H4 (cell line): ENCODE measurements around the gene SLC25A47. TPM values are rescaled to one million over a fixed set of nuclear protein-coding genes. Genes with fewer than 3 reads are reported as not detected.

Source experiments
- DNase-seq: peaks from one replicate; pipeline ENCODE4 v3.0.0-alpha.2; 2015; ENCODE audit warnings: low spot score
- total RNA-seq: library from RNA; depleted of rRNA; stranded (reverse); fragments of >200 nt; shearing (Covaris generic); gene quantifications from 2 replicates; pipeline ENCODE4 v1.2.3, GENCODE V29; 2014

The SLC25A47 gene
- total RNA-seq, 1 experiment from 2014 or later: not detected

DNA sequence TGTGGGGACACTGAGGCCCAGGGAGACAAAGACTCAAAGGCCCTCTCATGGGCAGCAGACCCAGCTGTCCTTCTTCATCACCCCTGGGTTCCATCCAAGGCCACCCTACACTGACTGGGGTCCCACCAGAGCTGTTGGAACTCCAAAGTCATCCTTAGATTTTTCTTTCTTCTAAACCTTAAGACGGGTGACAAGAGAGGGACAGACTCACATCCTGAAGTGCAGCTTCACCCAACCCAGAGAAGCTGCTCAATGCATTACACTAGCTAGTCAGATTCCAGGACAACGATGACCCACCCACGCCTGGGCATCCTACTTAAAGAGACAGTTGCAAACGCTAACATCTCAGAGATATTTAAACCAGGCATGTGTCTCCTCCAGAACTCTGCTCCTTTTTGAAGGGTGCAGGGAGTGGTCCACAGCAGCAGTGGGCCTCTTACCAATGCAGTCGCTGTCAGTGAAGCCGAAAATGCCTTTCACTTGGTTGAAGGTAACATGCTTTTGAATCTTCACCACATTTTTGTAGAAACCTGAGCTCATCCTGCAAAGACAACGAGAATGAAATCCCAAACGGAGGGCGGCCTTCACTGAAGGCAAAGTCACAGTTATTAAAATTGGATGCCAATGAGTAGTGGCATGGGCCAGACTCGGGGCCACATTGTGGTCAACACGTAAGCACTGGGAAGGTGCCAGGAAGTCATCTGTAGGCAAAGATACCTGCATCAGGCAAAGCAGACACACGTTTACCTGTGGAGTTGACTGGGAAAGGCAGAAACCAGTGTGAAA lies 23.4 kb downstream of the SLC25A47 start:
- no peak for DNase-seq

DNA sequence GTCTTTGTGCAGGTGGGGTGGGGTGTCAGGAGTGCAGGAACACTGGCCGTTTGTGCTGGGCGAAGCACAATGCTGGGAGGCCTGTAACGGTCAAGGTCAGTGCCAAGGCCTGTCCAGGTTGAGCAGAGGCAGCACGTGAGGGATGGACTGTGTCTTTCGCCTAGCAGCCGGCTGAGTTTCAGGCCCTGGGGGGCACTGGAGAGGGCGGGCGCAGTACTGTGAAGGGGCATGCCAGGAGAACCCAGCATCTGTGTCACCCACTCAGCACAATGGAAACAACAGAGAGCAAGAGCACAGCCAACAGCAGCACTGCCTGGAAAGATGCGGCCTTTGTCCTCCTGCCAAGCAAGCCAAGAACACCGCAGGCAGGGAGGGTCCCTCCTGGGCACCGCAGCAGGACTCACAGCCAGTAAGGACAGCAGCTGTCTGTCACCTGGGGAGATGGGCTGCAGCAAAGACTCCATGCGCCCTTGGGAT lies 25.2 kb downstream of the SLC25A47 start:
- no peak for DNase-seq

DNA sequence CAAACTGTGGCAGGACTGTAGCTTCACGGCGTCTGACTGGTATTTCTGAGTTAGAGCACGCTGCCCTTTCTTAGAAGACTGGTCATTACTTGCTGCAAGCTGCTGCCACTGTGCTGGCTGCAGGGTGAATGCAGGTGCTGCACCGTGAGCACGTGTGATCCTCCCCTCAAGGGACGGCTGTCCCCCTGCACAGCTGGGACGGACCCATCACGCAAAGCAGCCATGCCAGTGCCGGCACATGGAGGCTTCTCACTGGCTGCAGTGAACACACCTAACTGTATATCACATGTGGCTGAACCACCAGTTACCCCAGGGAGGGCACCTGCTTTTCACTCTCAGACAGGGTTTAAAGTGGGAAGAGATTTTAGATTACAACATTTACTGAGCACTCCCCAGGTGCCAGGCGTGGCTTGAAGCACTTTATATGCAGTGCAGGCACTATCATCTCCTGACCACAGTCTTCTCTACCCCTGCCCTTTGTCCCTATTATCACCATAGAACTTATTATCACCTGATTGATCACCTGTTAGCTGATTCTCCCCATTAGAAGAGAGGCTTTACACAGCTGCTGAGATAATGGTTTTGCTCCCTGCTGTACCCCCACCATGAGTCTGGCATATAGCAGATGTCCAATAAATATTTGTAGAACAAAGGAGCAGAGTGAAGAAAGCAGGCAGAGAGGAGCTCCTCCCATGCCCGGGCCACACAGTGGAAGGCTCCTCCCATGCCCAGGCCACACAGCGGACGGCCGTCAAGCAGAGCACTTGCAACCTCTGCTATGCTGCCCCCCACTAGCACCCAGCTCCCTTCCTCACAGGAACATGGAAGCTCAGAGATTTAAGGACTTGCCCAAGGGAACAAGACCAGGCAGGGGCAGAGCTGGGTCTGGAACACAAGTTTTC lies 25.9 kb downstream of the SLC25A47 start:
- DNase-seq: no peak

DNA sequence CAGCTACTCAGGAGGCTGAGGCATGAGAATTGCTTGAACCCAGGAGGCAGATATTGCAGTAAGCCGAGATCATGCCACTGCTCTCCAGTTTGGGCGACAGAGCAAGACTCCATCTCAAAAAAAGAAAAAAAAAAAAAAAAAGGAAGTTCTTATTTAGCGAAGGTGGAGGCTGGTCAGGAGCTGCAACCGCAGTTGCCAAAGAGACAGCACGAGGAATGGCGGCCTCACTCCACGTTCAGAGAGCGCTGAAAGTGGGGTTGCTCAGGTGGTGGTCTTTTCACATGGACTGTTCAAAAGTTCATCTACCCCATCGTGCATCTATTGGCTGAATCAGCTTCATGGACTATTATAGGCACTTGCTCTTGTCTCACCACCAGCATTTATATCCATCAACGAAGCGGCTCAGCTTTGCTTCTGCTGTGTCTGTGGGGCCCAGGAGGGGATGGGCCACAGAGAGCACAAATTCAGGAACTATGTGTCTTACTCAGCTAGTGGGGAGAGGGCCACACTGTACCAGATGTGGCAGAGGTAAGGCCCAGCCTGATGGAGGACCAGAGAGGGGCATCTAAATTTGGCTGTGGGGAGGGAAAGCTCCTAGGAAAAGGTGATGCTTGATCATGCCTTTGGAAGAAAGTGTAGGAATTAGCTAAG lies 27.3 kb downstream of the SLC25A47 start:
- no peak for DNase-seq

DNA sequence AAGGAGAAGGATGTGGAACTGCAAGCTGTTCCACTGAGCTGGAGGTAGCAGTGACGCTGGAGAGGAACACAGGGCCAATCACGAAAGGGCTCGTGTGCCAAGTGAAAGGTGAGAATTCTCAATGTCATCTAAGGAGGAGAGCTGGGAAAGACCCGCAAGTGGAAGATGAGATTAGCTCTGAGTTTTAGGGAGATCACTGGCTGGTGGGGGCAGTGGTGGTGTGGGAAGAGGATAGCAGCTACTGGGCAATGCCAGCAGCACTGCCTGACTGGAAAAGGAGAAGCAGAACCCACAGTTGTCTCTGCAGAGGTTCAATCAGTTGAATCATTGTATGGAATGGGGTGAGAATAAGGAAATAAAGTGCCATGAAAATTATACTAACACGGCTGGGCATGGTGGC lies 27.8 kb downstream of the SLC25A47 start:
- DNase-seq: no peak

DNA sequence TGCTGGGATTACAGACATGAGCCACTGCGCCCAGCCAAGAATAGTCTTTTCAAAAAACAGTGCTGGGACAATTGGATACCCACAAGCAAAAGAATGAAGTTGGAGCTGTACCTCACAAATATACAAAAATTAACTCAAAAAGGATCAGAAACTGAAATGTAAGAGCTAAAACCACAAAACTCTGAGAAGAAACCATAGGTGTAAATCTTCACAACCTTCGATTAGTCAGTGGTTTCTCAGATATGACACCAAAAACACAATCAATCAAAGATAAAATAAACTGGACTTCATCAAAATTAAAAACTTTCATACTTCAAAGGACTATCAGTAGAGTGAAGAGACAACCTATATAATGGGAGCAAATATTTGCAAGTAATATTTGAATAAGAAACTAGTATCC lies 35.3 kb downstream of the SLC25A47 start:
- no peak for DNase-seq

GRCh38 chr14:100359111-100359510 lies 36.0 kb downstream of the SLC25A47 start:
- no peak for DNase-seq

DNA sequence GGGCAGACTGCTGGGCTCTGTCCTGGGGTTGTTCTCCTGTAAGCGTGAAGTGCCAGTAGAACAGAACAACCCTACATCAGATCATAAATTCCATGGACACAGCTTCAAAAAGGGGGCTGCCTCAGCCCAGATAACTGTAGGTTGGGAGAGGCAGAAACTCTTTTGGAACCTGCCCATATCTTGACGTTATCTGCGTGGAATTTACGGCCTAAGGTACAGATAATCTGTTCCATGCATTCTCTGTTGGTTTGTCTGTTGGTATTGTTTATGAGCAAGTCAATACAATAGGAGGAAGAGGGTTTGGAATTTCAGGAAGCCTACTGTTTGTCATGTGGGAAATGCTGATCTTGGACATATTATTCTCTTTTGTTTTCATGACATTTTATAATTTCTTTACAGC lies 36.7 kb downstream of the SLC25A47 start:
- DNase-seq: no peak

DNA sequence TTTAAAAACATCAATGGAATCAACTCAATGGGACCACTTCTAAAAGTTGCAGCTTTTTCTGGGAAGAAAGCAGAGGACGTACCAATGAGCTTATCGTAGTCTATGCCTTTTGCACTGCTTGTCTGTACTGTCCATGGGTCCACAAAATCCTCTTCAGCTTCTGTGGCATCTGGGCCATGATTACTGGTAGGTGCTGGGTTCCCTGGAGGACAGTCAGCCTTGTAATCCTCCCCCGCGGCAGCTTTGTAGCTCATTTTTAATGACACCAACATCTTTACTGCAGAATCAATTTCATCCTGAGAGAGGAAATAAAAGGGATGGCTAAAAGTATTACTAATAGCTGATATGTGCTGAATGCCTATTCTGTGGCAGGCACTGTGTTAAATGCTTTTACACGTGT lies 38.5 kb downstream of the SLC25A47 start:
- DNase-seq: no peak

DNA sequence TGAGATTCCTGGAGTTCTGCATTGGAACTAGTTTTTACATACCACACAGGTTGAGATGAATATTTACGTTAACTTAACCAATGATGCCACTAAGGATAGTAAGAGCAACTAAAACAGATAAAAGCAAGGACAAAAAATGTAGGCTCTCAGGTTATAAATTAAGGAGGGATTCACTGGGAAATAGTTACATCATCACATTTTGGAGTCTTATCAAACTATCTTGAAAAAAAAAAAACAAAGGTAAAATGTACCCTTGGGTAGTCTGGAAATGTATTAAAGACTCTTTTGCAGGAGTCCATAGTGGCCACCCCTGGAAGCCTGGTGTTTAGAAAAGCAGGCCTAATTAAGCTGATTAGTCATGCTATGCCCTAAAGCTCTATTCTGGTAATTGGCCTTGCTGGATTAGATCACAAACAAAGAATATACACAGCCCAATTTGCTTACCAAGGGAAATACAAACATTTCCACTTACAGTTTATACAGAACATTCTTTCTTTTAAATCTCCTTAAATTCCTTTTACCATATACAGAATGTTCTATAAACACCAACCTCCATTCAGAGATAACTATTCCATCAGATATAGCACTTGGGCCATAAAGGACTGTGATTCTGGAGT lies 39.3 kb downstream of the SLC25A47 start:
- peak; percentile 74 for DNase-seq

DNA sequence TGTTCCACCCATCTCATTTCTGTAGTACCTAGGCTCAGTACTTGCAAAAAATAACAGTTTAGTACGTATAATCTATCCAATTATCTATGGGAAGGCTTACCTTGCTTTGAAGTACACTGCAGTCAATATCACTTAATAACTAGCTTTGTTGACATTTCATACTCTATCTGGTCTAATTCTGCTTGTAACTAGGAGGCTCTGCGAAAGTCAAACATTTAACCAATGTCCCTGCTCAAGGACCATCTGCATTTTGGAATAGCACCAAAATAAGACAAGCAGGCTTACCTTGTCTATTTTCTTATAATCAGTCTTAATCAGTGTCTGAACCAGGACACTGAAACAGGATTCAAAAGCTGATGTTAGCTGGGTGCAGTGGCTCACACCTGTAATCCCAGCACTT lies 39.9 kb downstream of the SLC25A47 start:
- no peak for DNase-seq

DNA sequence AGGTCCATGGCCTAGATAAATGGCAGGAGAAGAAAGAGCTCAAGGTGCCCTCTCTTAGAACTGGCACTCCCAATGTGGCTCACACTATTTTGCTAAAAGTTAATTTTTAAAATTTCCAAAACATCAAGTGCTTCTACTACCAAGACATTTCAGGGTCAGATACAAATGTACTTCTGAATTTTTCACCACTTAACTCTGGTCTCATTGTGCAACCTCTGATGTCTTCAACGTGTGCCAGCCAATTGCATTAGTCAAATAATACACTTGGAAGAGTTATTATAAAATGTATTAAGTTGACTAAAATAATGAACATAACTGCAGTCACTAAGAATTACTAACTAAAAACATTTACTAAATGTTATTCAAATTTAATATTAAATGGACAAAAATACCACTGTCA lies 41.3 kb downstream of the SLC25A47 start:
- no peak for DNase-seq

- DNase-seq: no peak
Measured at GRCh38 chr14:100365741-100366140, 42.6 kb downstream of the SLC25A47 start.

DNA sequence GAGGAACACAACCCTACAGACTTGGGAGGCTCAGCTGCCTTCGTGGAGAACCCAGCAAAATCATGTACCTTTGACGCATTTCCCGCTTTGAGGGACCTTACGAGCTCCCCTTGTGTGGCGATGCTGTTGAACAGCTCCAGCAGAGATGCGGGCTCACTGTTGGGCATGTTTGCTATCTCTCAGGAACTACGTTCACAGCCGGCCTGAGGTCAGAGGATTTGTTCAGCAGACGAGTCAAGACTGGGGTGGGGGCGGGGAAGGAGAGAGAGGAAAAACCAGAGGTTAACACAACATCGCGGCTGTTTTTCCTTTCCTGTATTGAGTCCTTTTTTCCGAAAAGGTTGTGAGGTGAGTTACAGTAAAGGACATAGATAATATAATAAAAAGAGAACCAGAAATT lies 45.9 kb downstream of the SLC25A47 start:
- no peak for DNase-seq

- DNase-seq: no peak
Measured at GRCh38 chr14:100370003-100370402, 46.9 kb downstream of the SLC25A47 start.

GRCh38 chr14:100371773-100372172 lies 48.6 kb downstream of the SLC25A47 start:
- DNase-seq: no peak

DNA sequence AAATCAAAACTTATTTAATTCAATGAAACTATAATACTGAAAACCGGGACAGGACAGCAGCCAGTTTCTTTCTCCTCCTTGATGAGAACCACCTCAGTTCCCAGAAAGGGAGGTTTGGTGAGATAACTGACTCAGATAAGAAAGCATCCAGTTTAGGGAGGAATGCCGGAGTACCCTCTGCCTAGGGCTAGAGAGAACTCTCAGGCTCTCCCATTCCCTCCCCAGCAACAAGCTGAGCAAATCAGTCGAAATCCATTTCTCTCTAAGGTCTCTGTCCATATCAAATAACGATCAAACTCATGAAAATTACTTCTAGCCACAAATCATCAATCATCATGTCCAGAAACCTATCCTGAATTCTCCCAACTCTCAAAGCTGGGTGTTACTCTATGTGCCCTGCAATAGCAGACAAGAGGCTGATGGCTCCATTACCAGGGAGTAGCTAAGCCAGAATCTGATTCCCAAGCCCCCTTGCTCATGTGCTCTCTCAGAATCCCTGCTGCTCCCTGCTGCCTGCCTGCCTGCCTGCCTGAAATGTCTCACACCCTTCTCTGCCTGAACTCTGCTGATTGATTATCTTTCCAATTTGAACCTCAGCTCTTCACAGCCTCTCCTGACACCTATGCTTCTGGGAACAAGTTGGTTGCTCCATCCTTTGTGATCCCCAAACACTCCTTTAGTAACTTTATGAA lies 49.4 kb downstream of the SLC25A47 start:
- no peak for DNase-seq

GRCh38 chr14:100374270-100374669 lies 51.1 kb downstream of the SLC25A47 start:
- DNase-seq: no peak

DNA sequence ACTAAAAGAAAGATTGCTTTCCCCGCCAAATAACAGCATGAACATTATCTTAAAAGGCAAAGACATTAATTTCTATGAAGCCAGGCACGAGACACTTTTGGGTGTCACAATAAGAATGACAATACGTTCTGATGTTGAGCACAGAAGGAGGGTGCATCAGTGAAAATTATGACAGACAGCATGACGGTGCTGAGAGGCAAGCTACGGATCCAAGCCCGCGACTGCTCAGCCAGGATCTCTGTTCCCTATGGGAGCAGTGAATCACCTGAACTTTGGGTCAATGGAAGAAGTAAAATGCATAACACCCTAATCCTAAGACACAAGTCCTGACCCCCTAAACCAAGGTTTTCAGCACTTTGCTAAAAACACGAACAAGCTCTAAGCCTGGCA lies 51.7 kb downstream of the SLC25A47 start:
- no peak for DNase-seq

DNA sequence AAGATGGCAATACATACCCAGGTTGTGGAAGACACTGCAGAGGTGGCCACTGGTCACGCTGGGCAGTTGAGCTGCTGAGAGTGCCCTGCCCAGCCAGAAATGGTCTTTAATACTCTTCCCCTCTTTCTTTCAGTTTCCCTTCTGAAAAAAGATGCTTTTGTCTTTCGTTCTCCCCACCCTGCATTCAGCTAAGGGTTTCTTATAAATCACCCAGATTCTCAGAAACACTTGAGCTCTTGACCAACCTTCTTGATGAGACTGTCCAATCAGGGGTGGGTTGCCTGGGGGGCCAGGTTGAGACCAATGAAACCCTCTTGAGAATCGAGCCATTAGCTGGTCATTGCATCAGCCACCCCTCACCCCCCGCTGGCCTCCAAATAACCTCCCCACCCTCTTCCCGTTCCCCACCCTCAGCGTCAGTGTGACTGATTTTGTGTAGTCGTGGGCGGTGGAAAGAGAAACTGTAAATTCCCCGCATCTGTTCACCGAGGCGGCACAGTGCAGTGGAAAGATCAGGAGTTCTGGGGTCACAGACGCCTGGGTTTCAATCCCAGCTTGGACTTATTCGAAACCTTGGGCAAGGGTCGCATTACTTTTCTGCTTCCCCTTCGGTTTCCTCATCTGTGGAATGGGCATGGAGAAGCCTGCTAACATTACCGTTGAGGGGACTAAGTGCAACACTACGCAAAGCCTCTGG lies 52.3 kb downstream of the SLC25A47 start:
- peak; percentile 95 for DNase-seq
